Epithelial cell of esophagus (primary cell): ENCODE results near the gene RNASE1.
A peak's percentile ranks its signal among the peaks of the same experiment; 100 is the strongest.
"Not testable (repeated sequence)": the region's sequence is repeated elsewhere in the genome, so short reads cannot be mapped to it uniquely, and the experiment has no call there.

Experiments used
- DNase-seq: peaks from one replicate; pipeline ENCODE4 v3.0.0; 2010; ENCODE audit warnings: low read depth
- H3K4me3 ChIP-seq: 2 replicates; pipeline ENCODE4 v1.5.1; 2011; ENCODE audit warnings: mild to moderate bottlenecking, low read length, control low read depth
- CTCF ChIP-seq: IDR thresholded peaks from 2 replicates; pipeline ENCODE4 v1.5.1; 2011; ENCODE audit warnings: low read depth, mild to moderate bottlenecking, low read length, control low read depth, inconsistent platforms; ENCODE audit not compliant: insufficient read depth; ENCODE audit errors: missing control alignments

RNASE1 gene

GRCh38 chr14:20836668-20837338 is 34.2 kb upstream of the RNASE1 start:
- TF ChIP-seq CTCF: peak; percentile 28
- peak; percentile 27 for DNase-seq
- no peak overlapping the region for H3K4me3 ChIP-seq

- TF ChIP-seq CTCF: no peak
- no peak overlapping the region for H3K4me3 ChIP-seq
- no peak for DNase-seq
Measured at GRCh38 chr14:20834899-20835298, 32.3 kb upstream of the RNASE1 start.

GRCh38 chr14:20830831-20831230 is 28.2 kb upstream of the RNASE1 start:
- no peak for TF ChIP-seq CTCF
- DNase-seq: no peak
- H3K4me3 ChIP-seq: no peak overlapping the region

GRCh38 chr14:20828024-20828694 is 25.5 kb upstream of the RNASE1 start:
- peak; percentile 4 for DNase-seq

DNA sequence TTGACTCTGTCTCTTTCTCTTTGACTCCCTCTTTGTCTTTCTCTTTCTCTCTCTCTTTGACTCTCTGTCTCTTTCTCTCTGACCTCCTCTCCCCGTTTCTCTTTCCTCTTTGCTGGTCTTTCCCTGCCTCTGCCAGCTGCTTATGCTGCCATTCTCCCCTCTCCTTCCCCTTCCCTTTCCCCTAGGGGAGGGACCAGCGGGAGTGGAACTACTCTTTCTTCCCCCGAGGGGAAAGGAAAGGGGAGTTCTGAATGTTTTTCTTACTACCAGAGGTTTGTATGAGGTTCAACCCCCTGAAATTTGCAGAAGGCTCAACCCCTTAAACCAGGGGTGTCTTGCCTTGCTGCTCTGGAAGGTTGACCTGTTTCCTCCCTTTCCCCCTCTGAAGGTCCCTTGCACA is 24.7 kb upstream of the RNASE1 start:
- TF ChIP-seq CTCF: no peak
- DNase-seq: no peak
- H3K4me3 ChIP-seq: no peak overlapping the region

More at GRCh38 chr14:20828024-20828694, 25.5 kb upstream of the RNASE1 start:
- H3K4me3 ChIP-seq: not testable (repeated sequence)

GRCh38 chr14:20826666-20827065 is 24.0 kb upstream of the RNASE1 start:
- not testable (repeated sequence) for DNase-seq, H3K4me3 ChIP-seq

DNA sequence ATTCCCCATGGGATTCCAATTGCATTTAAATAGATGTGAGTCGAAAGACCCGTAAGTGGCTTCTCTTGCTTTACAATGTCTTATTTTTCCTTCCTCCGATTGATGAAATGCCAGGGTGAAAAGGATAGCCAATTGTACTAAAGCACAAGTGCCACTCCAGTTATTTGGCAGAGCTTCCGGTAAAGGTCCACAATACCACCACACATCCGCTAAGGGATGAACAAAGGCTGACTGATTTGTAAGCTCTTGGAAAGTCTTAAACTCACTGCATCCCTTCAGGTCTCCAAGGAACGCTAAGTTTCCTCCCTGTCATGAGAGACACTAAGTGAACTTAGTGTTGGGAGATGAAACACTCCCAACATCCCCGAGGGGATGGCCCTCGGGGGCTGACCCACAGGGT is 21.2 kb upstream of the RNASE1 start:
- no peak for DNase-seq
- TF ChIP-seq CTCF: no peak
- H3K4me3 ChIP-seq: no peak overlapping the region

DNA sequence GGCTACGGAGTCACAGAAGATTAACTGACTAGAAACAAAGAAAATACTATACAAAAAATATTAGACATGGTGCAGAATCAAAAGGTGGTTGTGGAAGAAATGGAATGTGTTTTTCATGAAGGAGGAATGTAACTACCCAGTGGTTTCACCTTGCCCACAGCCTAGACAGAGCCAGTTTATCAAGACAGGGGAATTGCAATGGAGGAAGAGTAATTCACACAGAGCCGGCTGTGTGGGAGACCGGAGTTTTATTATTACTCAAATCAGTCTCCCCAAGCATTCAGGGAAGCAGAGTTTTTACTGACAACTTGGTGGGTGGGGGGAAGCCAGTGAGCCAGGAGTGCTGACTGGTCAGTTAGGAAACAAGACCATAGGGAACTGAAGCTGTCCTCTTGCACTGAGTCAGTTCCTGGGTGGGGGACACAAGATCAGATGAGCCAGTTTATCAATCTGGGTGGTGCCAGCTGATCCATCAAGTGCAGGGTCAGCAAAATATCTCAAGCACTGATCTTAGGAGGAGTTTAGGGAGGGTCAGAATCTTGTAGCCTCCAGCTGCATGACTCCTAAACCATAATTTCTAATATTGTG is 19.0 kb upstream of the RNASE1 start:
- H3K4me3 ChIP-seq, DNase-seq: not testable (repeated sequence)
